Naive thymus-derived CD8-positive, alpha-beta T cell (primary cell): ENCODE measurements around the gene PARVB. TPM values are rescaled to one million over a fixed set of nuclear protein-coding genes. Genes with fewer than 3 reads are reported as not detected.

ENCODE experiments used
- ATAC-seq, 2 donors: fragments of 150-1000 bp; cut with Tn5 transposase in 1 of 2; sonication (Bioruptor Pico), chemical (Tn5 transposase) in 1 of 2; 1 replicate in 1 of 2; 2 replicates in 1 of 2; pipeline ENCODE4 v1.10.0; 2021; ENCODE audit warnings: mild to moderate bottlenecking in 2 of 2, moderate library complexity in 2 of 2
- POLR2A ChIA-PET: fragments of 350-600 bp; sonication (Branson Sonifier 250); formaldehyde crosslinking; loops from one replicate; lab custom pipeline; 2021; ENCODE audit warnings: antibody characterized with exemption; lab: Charles Lee
- DNase-seq, 10 donors: peaks; one replicate each; pipeline versions ENCODE4 v3.0.0 to v3.0.0-alpha.2; 2020 to 2022
- H3K27ac Mint-ChIP-seq, 10 donors: one replicate each; pipeline ENCODE4 v1.8.0; 2020 to 2022; ENCODE audit warnings: mild to moderate bottlenecking in 10 of 10, mixed read lengths in 10 of 10, moderate library complexity in 4 of 10, inconsistent platforms in 1 of 10
- H3K27me3 Mint-ChIP-seq, 5 donors: one replicate each; pipeline ENCODE4 v1.8.0; 2021 to 2022; ENCODE audit warnings: mixed read lengths in 5 of 5
- H3K36me3 Mint-ChIP-seq, 3 donors: one replicate each; pipeline ENCODE4 v1.8.0; 2020 to 2022; ENCODE audit warnings: mixed read lengths in 3 of 3, mild to moderate bottlenecking in 2 of 3, inconsistent platforms in 1 of 3
- H3K4me1 Mint-ChIP-seq, 4 donors: one replicate each; pipeline ENCODE4 v1.8.0; 2021 to 2022; ENCODE audit warnings: mixed read lengths in 4 of 4
- H3K4me3 Mint-ChIP-seq, 10 donors: one replicate each; pipeline ENCODE4 v1.8.0; 2020 to 2022; ENCODE audit warnings: mild to moderate bottlenecking in 10 of 10, mixed read lengths in 10 of 10, moderate library complexity in 6 of 10, inconsistent platforms in 1 of 10
- H3K9me3 Mint-ChIP-seq, 9 donors: one replicate each; pipeline ENCODE4 v1.8.0; 2020 to 2022; ENCODE audit warnings: mixed read lengths in 9 of 9, mild to moderate bottlenecking in 3 of 9, inconsistent platforms in 1 of 9, moderate library complexity in 1 of 9
- polyA plus RNA-seq, 3 donors: library from polyadenylated mRNA; unstranded; fragments of 300-500 nt; fragmentation: Illumina TruSeq; gene quantifications; one replicate each; pipeline ENCODE4 v1.2.3, GENCODE V29; 2021
- total RNA-seq, 8 experiments: library from RNA in 2 of 8; stranded (reverse) in 2 of 8; gene quantifications; one replicate each; pipeline ENCODE4 v1.2.3 and lab custom pipeline; 2021 to 2026

The PARVB gene, protein sequence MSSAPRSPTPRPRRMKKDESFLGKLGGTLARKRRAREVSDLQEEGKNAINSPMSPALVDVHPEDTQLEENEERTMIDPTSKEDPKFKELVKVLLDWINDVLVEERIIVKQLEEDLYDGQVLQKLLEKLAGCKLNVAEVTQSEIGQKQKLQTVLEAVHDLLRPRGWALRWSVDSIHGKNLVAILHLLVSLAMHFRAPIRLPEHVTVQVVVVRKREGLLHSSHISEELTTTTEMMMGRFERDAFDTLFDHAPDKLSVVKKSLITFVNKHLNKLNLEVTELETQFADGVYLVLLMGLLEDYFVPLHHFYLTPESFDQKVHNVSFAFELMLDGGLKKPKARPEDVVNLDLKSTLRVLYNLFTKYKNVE
- 1 to 10 TPM; 6.9 to 7.0 TPM for total RNA-seq
- polyA plus RNA-seq = under 1 TPM in 1 of 3 donors, not detected in 2; 0.91 TPM
- total RNA-seq (lab: John Stamatoyannopoulos, UW) = 0.98 to 7.2 (median 2.3) reads per million in 6 experiments

DNA sequence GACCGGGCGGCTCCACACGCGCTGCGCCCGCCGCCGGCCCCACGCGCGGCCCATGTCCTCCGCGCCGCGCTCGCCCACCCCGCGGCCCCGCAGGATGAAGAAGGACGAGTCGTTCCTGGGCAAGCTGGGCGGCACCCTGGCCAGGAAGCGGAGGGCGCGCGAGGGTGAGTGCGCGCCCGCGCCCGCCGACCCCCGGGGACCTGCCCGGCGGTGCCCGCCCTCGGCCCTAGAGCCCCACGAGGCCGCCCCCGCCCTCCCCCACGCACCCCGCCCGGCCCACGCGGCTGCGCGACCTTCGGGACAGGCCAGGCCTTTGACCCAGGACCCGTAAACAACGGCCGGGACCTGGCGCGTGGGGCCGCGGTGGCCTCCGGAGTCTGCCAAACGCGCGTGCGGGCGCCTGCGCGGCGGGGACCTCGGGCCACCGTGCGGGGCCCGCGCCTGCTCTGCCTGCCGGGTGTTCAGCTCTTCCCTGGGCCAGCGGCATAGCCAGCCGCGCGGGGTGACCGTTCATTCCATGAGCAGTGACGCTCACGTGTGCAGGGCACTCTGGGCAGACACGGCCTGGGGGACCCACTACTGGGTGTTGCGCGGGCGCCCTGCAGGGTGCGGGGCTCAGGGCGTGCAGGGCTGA, at the start of gene PARVB:
TSS of gene PARVB (plus strand) at position 15 of the 634 bp plus-strand sequence. CDS start at position 53, 38 bp downstream.
- POLR2A ChIA-PET = interaction anchor here (0.8 kb wide), 1 partner anchor 157 kb away, joined by 3 read pairs; no protein-coding TSS in a partner anchor
- Mint-ChIP-seq H3K27me3 (peaks cover 7 to 35% (median 19%) of the 10 kb centered on the region in 5 donors), H3K4me1 (peaks cover 18 to 44% (median 27%) of the 10 kb centered on the region in 4 donors), H3K4me3 (peak within 1 kb of the TSS; percentile 63 to 81 (median 74)), H3K27ac (peak within 1 kb of the TSS in 3 of 10 donors; percentile 49 to 92 (median 51)), H3K9me3 (no peaks in the 10 kb centered on the region), H3K36me3 (no peaks in the 10 kb centered on the region)
- ATAC-seq (peak; percentile 9 to 43), DNase-seq (no peak)

DNA sequence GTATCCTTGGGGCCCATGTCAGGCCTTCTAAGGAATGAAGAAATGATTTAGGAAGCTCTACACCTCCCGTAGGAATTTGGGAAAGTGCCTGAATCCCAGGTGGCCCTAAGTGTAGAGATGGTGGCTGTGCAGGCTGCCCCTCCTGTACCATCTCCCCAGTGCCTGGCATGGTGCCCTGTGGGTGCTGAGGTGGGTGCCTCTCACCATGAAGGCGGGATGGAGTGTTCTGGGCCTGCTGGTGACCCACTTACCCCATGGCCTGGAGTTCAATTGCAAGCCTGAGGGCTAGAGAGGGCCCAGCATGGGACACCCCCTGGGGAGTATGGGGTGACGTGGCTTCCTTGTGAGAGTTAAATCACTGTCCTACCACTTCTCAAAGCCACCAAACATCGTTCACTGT, 49.1 kb upstream of the PARVB start:
- no peak overlapping the region for H3K27ac Mint-ChIP-seq
- ATAC-seq = no peak
- no peak overlapping the region for H3K4me3 Mint-ChIP-seq
- H3K27me3 Mint-ChIP-seq = no peaks in the 10 kb centered on the region
- H3K9me3 Mint-ChIP-seq = no peaks in the 10 kb centered on the region
- no peak for DNase-seq
- H3K4me1 Mint-ChIP-seq = peaks cover 0 to 4% (median 1%) of the 10 kb centered on the region in 4 donors
- POLR2A ChIA-PET = no interaction called here
- H3K36me3 Mint-ChIP-seq = peaks cover 8 to 95% (median 26%) of the 10 kb centered on the region in 3 donors

DNA sequence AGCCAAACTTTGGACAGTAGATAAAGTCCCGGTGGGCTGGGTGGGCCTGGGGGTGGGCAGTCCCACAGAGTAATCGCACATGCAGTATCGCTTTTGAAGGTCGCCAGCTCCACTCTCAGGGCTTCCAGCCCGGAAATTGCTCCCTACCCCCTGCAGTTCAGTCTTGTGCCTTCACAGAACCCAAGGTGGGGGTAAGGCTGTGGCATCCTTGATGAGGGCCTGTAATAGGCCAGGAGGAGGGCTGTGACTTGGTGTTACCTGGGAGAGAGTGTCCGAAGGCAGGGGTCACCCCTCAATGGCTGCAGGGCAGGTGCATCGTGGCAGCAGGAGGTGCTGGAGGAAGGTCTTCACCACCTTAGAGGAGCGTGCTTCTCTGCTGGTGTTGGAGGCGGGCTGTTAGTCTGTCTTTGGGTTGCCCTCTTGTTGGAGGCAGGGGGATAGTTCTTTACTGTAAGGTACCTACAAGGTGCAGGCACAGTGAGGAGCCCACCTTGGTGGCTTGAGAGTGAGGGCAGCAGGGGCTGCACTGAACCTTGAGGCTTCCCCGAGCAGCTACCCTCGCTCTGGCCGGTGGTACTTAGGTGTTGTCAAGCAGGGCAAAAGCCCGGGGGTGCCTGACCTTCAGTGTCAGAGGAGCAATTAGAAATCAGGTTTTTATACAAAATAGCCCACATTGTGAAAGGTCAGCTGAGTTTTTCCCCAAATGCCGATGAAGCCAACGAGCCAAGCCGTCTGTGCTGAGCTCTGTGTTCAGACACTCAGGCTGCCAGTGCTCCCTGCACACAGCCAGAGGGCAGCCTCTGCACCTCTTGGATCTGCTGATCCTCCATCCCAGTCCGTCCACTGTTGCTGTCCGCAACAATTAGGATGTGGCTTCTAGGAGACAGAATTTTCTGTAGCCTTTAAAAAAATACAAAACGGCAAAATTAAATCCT, 47.0 kb upstream of the PARVB start:
- POLR2A ChIA-PET = no interaction called here

DNA sequence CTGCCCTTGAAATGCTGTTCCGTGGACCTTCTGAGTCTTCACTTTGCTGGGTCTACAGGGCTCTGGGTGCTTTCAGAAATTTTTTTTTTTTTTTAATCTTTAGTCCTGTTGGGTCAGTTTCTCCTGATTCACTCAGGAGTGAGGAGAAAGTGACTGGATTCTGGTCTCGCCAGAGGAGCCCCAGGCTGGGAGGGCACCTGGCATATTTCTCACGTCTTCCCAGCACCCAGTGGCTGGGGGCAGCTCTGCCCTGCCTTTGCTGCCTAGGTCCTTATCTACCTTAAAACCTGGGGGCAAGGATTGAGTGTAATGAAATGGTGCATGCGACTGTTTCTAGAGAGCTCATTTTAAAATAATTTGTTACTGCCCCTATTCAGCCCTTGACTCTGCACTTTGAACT, 45.5 kb upstream of the PARVB start:
- no peaks in the 10 kb centered on the region for H3K9me3 Mint-ChIP-seq
- no peak overlapping the region for H3K4me3 Mint-ChIP-seq
- ATAC-seq (no peak), DNase-seq (no peak)
- H3K4me1 Mint-ChIP-seq = peaks cover 0 to 6% (median 0%) of the 10 kb centered on the region in 4 donors
- POLR2A ChIA-PET = no interaction called here
- H3K27ac Mint-ChIP-seq = no peak overlapping the region
- peaks cover 12 to 87% (median 24%) of the 10 kb centered on the region in 3 donors for H3K36me3 Mint-ChIP-seq
- no peaks in the 10 kb centered on the region for H3K27me3 Mint-ChIP-seq

More for the DNA sequence above, 47.0 kb upstream of the PARVB start:
- Mint-ChIP-seq H3K36me3 (peaks cover 11 to 92% (median 28%) of the 10 kb centered on the region in 3 donors), H3K27me3 (no peaks in the 10 kb centered on the region), H3K9me3 (no peaks in the 10 kb centered on the region), H3K27ac (no peak overlapping the region), H3K4me1 (peaks cover 0 to 6% (median 0%) of the 10 kb centered on the region in 4 donors), H3K4me3 (no peak overlapping the region)
- no peak for DNase-seq
- no peak for ATAC-seq

DNA sequence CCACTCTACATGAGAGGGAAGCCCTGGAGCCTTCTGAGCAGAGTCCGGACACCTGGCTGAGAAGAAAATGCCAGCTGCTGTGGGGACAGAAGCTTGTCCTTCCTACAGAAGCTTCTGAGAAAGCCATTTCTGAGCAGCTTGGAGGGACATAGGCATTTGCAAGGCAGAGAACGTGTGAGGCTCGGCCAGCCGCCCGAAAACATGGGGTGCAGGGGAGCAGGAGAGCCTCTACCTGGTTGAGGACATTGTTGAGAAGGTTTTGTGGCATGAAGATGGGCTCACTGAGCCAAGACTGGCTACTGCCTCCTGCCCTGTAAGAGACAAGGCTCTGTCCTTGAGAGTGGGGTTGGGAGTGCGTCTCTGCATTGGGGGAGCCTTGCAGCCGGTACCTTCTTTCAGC, 43.5 kb upstream of the PARVB start:
- Mint-ChIP-seq H3K4me3 (no peak overlapping the region), H3K27ac (peak overlapping the region in 1 of 10 donors; percentile 66), H3K36me3 (peaks cover 19 to 89% (median 23%) of the 10 kb centered on the region in 3 donors)

DNA sequence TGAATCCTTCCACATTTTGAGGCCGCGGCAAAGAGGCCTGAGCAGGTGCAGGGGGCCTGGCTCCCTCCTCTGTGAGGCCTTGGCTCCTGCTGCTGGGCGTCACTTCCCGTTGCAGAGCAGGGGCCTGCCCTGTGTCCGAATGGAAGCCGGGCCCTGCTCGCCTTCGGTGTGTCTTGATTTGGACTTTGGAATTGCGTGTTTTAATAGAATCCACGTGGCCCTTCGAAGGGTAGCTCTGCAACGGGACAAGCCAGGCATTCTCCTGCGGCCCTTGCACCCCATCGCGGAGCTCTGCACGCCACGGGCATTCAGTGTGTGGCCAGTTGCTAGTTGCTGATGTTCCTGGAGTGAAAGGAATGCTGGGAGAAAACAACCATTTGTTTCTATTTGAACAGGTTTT, 43.1 kb upstream of the PARVB start:
- Mint-ChIP-seq H3K9me3 (no peaks in the 10 kb centered on the region), H3K4me3 (no peak overlapping the region), H3K36me3 (peaks cover 19 to 88% (median 20%) of the 10 kb centered on the region in 3 donors), H3K27ac (peak overlapping the region in 1 of 10 donors; percentile 66), H3K4me1 (peaks cover 0 to 6% (median 0%) of the 10 kb centered on the region in 4 donors), H3K27me3 (no peaks in the 10 kb centered on the region)
- DNase-seq (no peak), ATAC-seq (no peak)
- POLR2A ChIA-PET = no interaction called here

More for the DNA sequence above, 43.5 kb upstream of the PARVB start:
- POLR2A ChIA-PET = no interaction called here
- Mint-ChIP-seq H3K4me1 (peaks cover 0 to 6% (median 0%) of the 10 kb centered on the region in 4 donors), H3K9me3 (no peaks in the 10 kb centered on the region), H3K27me3 (no peaks in the 10 kb centered on the region)
- DNase-seq (no peak), ATAC-seq (no peak)

DNA sequence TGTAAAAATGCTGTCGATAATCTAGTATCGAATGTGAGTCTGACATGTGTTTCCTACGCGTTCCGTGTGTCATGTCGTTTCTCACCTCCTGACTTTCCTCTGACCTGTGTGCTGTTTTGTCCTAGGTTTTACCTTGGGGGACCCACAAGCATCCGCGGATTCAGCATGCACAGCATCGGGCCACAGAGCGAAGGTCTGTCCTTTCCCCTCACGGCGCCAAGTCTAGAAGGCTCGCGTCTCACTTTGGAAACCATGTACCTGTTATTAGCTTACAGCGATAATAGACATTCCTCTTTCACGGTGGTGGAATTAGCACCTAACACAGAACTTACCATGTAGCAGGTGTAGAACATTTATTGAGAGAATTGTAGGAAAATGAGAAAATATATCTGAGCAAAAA, 40.3 kb upstream of the PARVB start:
- H3K9me3 Mint-ChIP-seq = no peaks in the 10 kb centered on the region
- DNase-seq (no peak), ATAC-seq (no peak)
- peaks cover 9 to 90% (median 18%) of the 10 kb centered on the region in 3 donors for H3K36me3 Mint-ChIP-seq
- no peak overlapping the region for H3K4me3 Mint-ChIP-seq
- H3K4me1 Mint-ChIP-seq = peaks cover 0 to 6% (median 0%) of the 10 kb centered on the region in 4 donors
- peak overlapping the region in 1 of 10 donors; percentile 62 for H3K27ac Mint-ChIP-seq
- POLR2A ChIA-PET = no interaction called here
- no peaks in the 10 kb centered on the region for H3K27me3 Mint-ChIP-seq

DNA sequence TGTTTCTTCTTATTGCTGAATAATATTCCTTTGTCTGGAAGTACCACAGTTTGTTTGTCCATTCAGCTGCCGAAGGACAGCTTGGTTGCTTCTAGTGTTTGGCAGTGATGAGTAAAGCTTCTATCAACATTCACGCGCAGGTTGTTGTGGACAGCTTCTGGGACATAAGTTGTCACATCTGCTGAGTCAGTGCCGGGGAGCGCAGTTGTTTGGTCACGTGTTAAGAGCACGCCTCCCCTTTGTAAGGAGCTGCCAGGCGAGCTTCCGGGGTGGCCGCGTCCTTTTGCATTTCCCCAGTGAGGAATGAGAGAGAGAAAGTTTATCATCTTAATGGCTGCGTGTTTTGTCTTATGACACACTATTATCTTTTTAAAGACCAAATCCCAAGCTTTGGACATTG, 38.6 kb upstream of the PARVB start:
- no peak overlapping the region for H3K4me3 Mint-ChIP-seq
- no peaks in the 10 kb centered on the region for H3K27me3 Mint-ChIP-seq
- DNase-seq (no peak), ATAC-seq (no peak)
- peak overlapping the region in 1 of 10 donors; percentile 21 for H3K27ac Mint-ChIP-seq
- peaks cover 8 to 90% (median 12%) of the 10 kb centered on the region in 3 donors for H3K36me3 Mint-ChIP-seq
- POLR2A ChIA-PET = no interaction called here
- no peaks in the 10 kb centered on the region for H3K9me3 Mint-ChIP-seq
- no peaks in the 10 kb centered on the region for H3K4me1 Mint-ChIP-seq

DNA sequence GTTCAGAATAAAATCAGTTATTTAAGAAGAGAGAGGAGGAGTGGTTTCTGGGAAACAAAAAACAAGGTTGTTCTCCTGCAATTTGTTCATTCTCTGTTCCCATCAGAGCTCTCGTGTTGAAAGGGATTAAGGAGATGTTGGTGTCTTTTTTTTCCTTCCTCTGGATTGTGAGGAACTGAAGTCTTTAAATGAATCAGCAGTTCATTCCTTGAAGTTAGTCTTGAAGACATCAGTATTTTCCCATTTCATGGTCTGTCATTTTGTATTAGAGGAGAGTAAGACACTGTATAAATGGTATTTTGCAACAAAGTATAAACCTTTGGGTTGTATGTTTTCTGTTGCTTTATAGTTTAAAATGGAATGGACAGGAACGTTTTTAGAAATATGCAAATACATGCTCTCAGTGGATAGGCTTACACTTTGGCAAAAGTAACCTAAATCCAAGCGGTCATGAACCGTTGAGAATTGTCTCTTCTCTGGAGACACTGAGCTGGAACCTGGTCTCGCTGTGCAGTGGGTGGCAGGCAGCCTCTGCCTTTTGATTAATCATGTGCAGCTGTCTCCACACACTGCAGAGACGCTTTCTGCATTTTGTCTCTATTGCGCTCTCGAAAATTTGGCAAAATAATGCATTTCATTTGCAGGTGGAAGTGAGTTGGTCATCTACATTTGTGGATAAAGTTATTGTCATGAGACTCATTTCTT, 35.8 kb upstream of the PARVB start:
- H3K27ac Mint-ChIP-seq = no peak overlapping the region
- no peaks in the 10 kb centered on the region for H3K9me3 Mint-ChIP-seq

DNA sequence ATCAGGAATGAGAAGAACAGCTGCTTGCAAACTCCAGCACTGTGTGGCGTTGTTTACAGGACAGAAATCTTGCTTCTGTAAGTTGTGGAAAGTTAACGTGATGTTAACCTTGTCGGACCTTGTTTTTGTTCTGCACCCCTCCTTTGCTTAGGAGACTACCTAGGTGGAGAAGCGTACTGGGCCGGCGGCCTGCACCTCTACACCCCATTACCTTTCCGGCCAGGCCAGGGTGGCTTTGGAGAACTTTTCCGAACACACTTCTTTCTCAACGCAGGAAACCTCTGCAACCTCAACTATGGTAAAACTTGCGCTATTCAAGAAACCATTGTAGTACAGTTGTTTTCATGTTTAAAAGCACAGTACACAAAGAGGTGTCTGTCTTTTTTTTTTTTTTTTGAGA, 35.1 kb upstream of the PARVB start:
- H3K36me3 Mint-ChIP-seq = peaks cover 3 to 98% (median 9%) of the 10 kb centered on the region in 3 donors

More for the DNA sequence above, 35.8 kb upstream of the PARVB start:
- peaks cover 3 to 5% (median 3%) of the 10 kb centered on the region in 4 donors for H3K4me1 Mint-ChIP-seq
- POLR2A ChIA-PET = no interaction called here
- no peak for ATAC-seq
- H3K36me3 Mint-ChIP-seq = peaks cover 8 to 98% (median 14%) of the 10 kb centered on the region in 3 donors
- no peak overlapping the region for H3K4me3 Mint-ChIP-seq
- no peak for DNase-seq
- no peaks in the 10 kb centered on the region for H3K27me3 Mint-ChIP-seq

DNA sequence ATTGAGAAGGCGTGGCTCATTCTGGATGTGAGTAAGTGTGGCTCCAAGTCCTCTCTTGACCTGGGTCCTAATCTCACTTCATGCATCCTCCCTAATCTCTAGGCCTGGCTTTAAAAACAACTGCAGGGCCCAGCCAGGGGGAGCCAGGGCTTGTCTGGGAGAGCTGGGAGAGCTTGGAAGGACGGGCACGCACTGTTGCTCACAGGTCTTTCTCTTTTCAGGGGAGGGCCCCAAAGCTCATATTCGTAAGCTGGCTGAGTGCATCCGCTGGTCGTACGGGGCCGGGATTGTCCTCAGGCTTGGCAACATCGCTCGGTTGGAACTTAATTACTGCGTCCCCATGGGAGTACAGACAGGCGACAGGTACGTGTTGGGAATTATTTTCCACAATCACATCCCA, 34.1 kb upstream of the PARVB start:
- H3K27me3 Mint-ChIP-seq = no peaks in the 10 kb centered on the region
- ATAC-seq = no peak
- peaks cover 11 to 18% (median 15%) of the 10 kb centered on the region in 4 donors for H3K4me1 Mint-ChIP-seq
- H3K36me3 Mint-ChIP-seq = peaks cover 3 to 91% (median 8%) of the 10 kb centered on the region in 3 donors
- no peak for DNase-seq
- peak overlapping the region in 1 of 10 donors; percentile 82 for H3K27ac Mint-ChIP-seq
- POLR2A ChIA-PET = no interaction called here
- H3K9me3 Mint-ChIP-seq = no peaks in the 10 kb centered on the region
- H3K4me3 Mint-ChIP-seq = no peak overlapping the region

More for the DNA sequence above, 35.1 kb upstream of the PARVB start:
- ATAC-seq (no peak), DNase-seq (no peak)
- Mint-ChIP-seq H3K4me3 (no peak overlapping the region), H3K27me3 (no peaks in the 10 kb centered on the region), H3K27ac (no peak overlapping the region), H3K9me3 (no peaks in the 10 kb centered on the region), H3K4me1 (peaks cover 7 to 10% (median 9%) of the 10 kb centered on the region in 4 donors)
- POLR2A ChIA-PET = interaction anchor here (0.7 kb wide), 1 partner anchor 881 kb away, joined by 4 read pairs; no protein-coding TSS in a partner anchor
